ENCODE data around the gene CHRM5.
"Not testable (repeated sequence)": the region's sequence is repeated elsewhere in the genome, so short reads cannot be mapped to it uniquely, and the experiment has no call there.

The CHRM5 gene

DNA sequence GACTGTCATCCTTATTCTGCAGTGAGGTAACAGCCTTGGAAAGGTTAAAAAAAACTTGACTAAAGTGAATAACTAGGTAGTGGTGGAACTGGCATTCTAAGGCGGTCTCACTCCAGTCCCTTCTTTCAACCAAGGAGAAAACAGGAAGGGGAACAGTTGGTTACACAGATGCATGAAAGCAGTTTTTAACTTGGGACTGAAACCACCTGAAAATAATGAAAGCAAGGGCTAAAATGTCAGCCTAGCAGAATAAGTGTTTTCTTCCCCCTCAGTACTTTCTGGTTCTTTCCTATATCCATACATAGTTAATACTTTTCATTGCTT lies 71.5 kb downstream of the CHRM5 start:
- no peak for DNase-seq

DNA sequence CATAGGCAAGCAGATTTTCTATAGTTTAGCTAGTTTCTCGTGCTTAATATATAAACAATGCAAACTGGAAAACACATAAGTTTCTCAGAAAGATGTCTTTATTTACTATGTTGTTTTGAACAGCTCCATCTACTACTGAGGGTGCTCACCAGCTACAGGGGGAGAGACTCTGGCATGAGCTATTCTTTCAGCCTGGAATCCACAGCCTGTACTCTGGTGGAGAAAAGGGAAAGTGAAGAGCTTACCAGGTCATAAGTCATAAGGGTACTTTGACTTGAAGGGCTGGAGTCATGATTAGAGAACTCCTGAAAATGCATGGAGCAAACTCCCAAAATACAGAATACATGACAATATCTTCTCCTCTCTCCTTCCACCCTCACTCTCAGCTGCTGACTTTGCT lies 75.1 kb downstream of the CHRM5 start:
- DNase-seq, result no peak

DNA sequence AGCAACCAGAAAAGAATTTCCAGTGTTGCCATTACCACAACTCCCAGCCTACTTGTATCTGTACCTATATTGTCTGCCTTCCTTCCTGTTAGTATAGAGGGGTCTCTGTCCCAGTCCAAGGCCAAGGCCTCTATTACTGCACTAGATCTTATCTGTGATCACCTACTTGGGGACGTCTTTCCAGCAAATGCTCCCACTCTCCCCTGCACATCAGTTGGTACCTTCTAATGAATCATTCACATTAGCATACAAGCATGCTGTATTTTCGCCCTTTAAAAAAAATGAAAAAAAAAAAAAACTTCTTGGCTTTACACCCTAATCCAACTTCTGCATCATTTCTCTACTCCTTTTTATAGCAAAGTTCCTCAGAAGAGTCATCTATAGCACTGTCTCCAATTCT lies 75.5 kb downstream of the CHRM5 start:
- DNase-seq, result no peak

DNA sequence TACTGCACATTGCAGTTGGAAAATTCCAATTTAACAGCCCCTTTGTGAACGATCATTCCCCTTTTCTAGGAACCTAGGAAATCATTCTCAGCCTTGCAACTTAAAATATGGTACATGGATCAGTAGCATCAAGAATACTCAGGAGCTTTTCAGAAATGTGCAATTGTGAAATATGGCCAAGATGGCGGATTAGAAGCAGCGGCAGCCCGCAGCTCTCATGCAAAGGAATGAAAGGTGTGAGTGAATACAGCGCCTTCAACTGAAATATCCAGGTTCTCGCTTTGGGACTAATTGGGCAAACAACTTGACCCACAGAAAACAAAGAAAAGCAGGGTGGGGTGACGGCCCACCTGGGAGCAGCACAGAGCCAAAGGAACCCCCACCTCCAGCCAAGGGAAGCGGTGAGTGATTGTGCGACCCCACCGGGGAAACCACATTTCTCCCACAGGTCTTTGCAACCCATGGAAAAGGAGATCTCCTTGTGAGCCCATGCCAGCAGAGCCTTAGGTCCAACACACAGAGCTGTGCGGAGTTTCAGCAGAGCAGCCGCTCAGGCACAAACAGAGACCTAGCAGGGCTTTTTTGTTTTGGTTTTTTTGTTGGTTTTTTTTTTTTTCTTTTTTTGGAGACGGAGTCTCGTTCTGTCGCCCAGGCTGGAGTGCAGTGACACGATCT lies 78.3 kb downstream of the CHRM5 start:
- DNase-seq, result no peak

DNA sequence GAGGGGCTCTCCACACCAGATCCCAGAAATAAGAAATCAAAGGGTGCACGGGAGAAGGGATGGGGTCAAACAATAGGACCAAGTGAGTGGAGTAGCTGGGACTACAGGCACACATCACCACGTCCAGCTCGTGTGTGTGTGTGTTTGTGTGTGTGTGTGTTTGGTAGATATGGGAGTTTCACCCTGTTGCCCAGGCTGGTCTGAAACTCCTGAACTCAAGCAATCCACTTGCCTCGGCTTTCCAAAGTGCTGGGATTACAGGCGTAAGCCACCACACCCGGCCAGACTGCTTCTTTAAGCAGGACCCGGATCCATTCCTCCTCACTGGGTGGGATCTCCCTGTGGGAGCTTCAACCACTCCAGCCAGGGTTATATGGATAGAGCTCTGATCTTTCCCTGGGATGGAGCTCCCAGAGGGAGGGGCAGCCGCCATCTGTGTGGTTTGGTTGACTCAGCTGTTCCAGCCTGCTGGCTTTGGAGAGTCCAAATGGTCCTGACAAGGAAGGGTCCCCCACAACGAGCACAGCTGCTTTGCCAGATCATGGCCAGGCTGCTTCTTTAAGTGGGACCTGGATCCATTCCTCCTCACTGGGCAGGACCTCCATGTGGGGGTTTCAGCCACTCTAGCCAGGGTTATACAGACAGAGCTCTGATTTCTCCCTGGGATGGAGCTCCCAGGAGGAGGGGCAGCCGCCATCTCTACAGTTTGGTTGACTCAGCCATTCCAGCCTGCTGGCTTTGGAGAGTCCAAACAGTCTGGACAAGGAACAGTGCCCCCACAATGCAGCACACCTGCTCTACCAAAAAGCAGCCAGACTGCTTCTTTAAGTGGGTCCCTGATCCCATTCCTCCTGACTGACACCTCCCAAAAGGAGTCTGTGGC lies 79.8 kb downstream of the CHRM5 start:
- no peak for DNase-seq

DNA sequence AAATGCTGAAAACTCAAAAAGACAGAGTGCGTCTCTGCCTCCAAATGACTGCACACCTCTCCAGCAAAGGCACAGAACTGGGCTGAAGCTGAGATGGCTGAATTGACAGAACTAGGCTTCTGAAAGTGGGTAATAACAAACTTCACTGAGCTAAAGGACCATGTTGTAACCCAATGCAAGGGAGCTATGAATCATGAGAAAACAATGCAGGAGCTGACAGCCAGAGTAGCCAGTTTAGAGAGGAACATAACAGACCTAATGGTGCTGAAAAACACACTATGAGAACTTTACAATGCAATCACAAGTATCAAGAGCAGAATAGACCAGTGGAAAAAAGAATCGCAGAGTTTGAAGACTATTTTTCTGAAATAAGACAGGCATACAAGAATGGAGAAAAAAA lies 80.8 kb downstream of the CHRM5 start:
- no peak for DNase-seq

DNA sequence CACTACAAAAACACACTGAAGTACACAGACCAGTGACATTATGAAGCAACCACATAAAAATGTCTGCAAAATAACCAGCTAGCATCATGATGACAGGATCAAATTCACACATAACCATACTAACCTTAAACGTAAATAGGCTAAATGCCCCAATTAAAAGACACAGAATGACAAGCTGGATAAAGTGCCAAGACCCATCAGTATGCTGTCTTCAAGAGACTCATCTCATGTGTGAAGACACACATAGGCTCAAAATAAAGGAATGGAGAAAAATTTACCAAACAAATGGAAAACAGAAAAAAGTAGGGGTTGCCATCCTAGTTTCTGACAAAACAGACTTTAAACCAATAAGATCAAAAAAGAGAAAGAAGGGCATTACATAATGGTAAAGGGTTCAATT lies 82.1 kb downstream of the CHRM5 start:
- not testable (repeated sequence) for DNase-seq

DNA sequence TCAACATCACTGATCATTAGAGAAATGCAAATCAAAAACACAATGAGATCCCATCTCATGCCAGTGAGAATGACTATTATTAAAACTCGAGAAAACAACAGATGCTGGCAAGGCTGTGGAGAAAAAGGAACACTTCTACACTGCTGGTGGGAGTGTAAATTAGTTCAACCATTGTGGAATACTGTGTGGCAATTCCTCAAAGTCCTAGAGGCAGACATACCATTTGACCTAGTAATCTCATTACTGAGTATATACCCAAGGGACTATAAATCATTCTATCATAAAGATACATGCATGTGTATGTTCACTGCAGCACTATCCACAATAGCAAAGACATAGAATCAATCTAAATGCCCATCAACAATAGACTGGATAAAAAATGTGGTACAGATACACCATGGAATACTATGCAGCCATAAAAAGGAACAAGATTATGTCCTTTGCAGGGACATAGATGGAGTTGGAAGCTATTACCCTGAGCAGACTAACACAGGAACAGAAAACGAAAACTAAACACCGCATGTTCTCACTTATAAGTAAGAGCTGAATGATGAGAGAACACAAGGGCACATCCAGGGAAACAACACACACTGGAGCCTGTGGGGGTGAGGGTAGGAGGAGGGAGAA lies 85.9 kb downstream of the CHRM5 start:
- no peak for DNase-seq

DNA sequence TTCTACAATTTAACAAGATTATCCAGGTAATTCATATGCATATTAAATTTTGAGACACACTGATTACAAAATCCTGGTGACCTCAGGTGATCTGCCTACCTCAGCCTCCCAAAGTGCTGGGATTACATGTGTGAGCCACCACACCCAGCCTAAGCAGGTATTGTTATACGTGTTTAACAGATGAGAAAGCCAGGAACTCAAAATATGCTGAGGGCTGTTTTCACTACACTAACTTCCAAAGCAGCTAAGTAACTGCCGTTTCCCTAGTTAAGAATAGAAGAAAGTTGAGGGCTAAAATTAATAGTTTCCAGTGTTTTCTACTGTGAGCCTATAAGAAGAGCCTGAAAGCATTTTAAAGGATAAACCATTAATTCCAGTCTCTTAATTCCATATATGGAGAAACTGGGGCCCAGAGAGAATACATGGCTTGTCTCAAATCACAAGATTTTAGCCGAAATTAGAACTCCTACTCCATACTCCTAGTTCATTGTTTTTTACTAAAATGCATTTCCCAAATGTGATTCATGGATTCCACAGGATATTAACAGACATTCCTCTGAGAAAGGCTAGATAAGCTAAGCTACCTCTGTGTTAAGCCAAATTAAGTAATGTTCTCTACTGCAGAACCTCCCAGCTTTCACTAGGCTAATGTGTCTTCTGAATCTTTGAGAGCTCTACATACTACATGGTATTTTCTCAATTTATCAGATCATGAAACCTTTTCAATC lies 87.7 kb downstream of the CHRM5 start:
- no peak for DNase-seq

DNA sequence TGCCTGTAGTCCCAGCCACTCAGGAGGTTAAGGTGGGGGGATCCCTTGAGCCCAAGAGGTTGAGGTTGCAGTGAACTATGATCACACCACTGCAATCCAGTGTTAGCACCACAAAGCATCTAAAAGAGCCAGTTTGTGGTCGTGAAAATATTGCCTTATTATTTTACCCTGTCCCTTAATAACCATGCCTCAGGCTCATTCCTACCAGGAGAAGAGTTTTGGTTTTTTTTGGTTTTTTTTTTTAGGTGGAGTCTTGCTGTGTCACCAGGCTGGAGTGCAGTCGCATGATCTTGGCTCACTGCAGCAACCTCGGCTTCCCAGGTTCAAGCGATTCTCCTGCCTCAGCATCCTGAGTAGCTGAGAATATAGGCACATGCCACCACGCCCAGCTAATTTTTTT lies 88.6 kb downstream of the CHRM5 start:
- DNase-seq, result no peak

DNA sequence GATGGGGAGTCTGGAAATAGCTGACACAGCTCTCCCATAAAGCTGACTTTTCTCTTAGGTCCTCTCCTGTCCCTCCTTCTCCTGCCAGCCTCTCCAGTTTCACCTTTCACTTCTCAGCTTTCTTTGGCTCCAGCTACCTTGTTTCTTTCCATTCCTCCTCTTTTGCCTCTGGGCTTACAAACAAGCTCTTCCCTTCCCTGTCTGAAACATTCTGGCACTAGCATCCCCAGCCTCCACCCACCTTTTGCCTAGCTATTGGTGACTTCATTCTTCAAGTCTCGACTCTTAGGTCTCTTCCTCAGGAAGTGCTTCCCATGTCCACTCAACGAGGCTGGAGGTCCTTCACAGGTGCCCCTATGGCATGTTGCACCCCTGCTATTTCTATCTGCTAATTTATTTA lies 91.2 kb downstream of the CHRM5 start:
- no peak for DNase-seq

DNA sequence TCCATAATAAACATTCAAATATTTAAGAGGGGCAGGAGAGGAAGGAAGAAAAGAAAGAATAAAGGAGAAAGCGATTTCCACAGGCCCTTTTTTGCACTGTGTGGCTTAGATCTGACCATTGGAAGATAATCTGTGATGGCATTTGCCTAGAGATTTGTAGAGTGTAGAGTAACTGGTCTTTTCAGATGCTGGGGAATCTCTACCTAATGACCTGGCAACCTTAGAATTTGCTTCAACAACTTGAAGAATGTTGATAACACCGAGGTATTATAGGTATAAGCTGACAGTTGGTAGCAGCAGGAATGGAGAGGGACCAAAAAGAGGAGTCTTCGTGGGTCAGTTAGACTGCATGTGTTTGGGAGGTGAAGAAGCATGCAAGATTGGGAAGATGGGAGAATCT lies 91.6 kb downstream of the CHRM5 start:
- DNase-seq, result no peak

DNA sequence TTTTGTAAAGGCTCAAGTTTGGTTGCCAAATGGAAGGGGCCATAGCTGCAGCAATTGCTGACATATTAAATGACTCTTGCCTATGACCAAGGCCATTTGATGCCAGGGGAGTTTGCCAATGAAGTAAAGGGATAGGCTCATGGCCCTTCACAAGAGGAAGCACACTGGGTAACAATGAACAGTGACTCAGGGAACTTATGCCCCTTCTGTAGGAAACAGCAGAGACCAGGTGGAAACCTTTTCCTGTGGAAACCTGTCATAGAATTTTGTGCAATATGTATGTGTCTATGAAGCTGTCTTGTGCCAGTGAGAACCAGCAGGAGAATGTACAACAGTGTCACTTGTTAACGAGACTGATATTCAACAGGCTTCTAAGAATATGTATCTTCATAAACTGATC lies 96.1 kb downstream of the CHRM5 start:
- no peak for DNase-seq

DNA sequence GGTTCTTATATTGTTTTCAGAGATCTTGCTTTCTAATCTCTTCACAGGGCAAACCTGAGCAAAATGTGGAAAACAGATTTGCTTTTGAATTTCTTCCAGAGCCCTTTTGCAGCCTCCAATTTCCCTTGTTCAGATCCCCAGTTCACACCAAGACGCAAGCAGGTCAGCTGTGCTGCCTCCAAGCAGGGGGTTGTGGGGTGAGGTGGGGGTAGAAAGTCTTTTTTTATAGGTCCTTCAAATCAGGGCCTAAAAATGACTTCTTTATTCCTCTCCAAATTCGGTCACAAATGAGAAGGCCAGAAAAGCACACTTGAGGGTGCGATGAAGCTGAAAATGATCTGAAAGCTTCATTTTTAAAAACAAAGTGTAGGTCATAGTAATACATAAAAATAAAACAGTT lies 97.0 kb downstream of the CHRM5 start:
- no peak for DNase-seq

DNA sequence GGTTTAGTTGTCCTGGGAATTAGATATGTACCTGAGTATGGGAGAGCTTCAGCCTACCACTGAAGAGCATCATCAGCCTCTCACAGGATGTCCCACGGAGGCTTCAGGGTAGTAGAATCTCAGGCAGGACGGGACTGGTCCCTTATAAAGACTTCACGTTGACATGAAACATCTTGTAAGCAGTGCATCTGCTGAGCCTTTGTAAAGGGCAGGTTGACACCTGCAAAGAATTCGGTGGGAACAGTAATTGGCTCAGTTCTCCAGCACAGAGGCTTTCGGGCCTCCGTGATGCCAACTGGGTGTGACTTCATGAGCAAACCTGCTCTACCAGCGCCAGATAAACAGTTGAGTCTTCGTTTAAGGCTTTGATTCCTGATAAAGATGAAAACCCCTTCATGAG lies 97.6 kb downstream of the CHRM5 start:
- DNase-seq, result no peak

DNA sequence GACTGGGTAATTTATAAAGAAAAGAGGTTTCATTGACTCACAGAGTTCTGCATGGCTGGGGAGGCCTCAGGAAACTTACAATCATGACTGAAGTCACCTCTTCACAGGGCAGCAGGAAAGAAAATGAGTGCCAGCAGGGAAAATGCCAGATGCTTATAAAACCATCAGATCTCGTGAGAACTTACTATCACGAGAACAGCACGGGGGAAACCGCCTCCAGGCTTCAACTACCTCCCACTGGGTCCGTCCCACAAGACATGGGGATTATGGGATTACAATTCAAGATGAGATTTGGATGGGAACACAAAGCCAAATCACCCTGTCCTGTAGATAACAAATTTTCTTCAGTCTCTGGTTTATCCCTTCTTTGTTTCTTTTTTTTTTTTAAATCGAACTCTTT lies 101.7 kb downstream of the CHRM5 start:
- DNase-seq, result no peak

DNA sequence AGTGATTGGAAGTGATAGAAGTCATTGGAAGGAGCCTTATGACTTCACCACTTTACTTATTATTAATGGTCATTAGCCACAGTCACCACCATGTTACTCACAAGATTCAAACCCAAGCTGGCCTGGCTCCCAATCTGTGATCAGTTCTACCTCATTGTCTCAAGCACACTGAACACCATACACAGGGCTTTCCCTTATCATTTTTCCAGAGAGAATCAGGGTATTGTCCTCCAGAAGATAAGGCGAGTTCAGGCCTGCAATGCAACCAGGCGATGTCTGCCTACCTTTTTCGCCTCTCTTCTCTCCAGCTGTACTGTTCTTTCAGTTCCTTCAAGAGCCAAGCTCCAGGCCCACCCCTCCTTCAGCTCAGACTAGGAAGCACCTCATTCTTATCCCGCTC lies 108.5 kb downstream of the CHRM5 start:
- no peak for DNase-seq

DNA sequence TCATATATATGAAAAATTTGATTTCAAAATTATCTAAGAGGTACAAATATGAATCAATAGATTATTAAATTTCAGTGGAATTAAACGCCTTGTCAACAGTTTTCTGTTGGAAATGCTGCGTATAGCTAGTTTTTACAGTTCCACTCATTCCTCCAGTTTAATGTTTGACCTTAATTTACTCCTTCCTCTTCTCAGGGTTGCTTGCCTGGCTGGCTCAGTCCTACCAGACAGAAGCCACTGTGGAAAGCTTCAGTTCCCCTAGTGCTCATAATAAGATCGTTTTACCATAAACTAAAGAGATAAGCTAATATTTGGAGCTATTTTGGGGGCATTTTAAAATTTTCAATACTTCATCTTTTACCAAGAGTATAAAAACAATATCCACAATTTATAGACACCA lies 110.6 kb downstream of the CHRM5 start:
- DNase-seq, result no peak

DNA sequence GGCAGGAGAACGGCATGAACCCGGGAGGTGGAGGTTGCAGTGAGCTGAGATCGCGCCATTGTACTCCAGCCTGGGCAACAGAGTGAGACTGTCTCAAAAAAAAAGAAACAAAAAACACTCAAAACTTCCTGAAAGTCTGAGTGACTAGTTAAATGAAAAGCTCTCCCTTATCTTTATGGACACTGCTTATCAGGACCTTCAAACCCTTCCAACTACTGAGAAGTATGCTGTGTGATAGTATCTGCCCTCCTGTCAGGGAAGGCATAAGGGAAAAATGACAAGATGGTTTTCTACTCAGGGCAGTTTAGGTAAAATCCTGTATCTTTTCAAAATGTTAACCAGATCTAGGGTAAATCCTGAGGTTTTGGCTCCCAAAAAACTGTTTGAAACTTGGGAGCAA lies 111.6 kb downstream of the CHRM5 start:
- DNase-seq, result no peak

DNA sequence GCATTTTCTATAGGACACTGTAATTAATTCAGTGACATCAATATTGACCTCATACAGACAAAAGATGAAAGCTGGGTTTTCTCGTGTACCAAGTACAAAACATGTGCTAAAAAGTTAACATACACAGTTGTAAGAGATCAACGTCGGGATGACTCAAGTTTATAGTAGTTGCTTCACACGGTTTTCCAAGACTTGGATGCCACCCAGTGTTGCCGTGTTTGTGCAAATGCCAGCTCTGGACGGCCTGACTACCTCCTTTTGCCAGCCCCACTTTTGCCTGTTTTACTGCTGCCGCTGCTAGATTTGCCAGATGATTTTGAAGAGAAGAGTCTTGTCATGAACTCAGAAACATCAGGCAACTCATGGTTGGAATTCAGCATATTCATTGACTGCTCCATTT lies 115.8 kb downstream of the CHRM5 start:
- DNase-seq, result no peak

DNA sequence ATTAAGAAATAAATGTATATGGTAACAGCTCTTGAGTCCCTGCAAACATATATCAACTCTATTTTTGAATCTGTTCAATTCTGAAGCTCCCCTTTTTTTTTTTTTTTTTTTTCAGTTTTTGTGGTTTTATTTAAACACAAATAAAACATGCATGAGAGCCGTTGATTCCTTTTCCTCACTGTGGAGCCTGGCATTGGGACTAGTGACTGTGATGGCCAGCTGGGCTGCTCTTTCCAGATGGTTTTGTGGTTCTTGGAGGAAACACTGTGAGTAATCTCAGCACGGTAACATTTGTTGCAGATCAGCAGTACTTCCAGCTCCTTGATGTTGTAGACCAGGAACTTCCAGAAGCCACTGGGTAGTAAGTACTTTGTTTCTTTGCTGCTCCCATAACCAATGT lies 117.4 kb downstream of the CHRM5 start:
- DNase-seq, result no peak

DNA sequence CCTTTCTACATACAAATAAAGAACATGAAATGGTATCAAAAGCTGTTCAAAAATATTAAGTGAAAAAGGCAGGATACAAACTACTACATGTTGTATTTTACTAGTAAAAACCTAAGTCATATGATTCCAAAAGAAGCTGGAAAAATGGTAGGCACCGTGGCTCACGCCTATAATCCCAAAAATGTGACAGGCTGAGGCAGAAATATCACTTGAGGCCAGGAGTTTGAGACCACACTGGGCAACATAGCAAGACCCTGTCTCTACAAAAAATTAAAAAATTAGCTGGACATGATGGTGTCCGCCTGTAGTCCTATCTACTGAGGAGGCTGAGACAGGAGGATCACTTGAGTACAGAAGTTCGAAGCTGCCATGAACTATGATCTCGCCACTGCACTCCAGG lies 131.6 kb downstream of the CHRM5 start:
- no peak for DNase-seq

All from right kidney (tissue), 1 donor.